ENCODE results near the gene PHAF1. TPM values are rescaled to one million over a fixed set of nuclear protein-coding genes. Genes with fewer than 3 reads are reported as not detected.

Gene PHAF1
- total and polyA plus RNA-seq, 2 of the 13 experiments (the other 11 are each of a cell fraction or from before 2014, with no cell fraction given) = 48.3 to 174 TPM

DNA sequence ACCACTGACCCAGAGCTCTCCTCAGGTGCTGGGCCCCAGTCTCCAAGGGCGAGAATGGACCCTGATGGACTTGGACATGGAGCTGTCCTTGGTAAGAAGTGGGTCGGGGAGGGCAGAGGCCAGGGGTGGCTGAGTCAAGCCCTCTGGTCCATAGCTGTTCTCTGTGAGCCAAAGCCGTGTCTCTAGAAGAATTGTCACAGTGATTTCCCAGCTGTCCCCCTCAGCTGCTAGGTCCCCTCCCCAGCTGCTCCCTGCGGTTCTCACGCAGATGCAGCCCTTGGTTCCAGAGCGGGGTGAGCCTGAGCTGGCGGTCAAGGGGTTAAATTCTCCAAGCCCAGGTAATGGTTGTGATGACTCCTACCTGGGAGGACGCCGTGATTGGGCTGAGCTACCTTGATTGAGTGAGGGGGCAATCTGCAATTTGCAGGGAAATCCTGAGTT is 59.3 kb downstream of the PHAF1 start:
- no TSS peak for BruUV-seq (replicated peaks)
- DNase-seq (ENCODE audit: low spot score) (no peak), FAIRE-seq (no peak), ATAC-seq (no peak)
- ChIA-PET POLR2A (interaction anchor here (3.3 to 3.4 kb wide), 2 partner anchors 9 to 58 kb away, joined by 15 to 54 read pairs; partner anchors contain the start of genes FBXL8, PHAF1 and TRADD), CTCF (ENCODE audit: low intra/inter-chr PET ratio, low total read pairs) (interaction anchor here (1.0 kb wide), 1 partner anchor 15 kb away, joined by 3 read pairs; the partner anchor contains the start of gene MATCAP1)
- Histone ChIP-seq H3K9ac (ENCODE audit: insufficient read depth, low read depth, low read length) (no peak overlapping the region), H3K9me3 (ENCODE audit: low read length) (no peaks in the 10 kb centered on the region), H3K27ac (ENCODE audit: extremely low read length, insufficient read depth, low read length) (no peak overlapping the region), H3K36me3 (replicated peaks in 1 of 2; ENCODE audit: control insufficient read depth in 1 of 2, insufficient read depth in 2 of 2, low read length in 2 of 2) (no peaks in the 10 kb centered on the region), H4K20me1 (ENCODE audit: insufficient read depth, low read length) (no peaks in the 10 kb centered on the region), H3K27me3 (ENCODE audit: control insufficient read depth in 1 of 2, insufficient read depth in 2 of 2, low read length in 2 of 2) (peaks cover 9 to 40% of the 10 kb centered on the region in 2 experiments), H2AFZ (ENCODE audit: low read length) (no peak overlapping the region), H3K4me3 (replicated peaks in 1 of 3; ENCODE audit: insufficient read depth in 1 of 3, low read depth in 2 of 3, low read length in 3 of 3) (peak overlapping the region in 2 of 3 experiments; percentile 67 to 78; a peak in 4 of 6 replicates), H3K4me1 (ENCODE audit: insufficient read depth, low read length) (peaks cover 67% of the 10 kb centered on the region), H3K4me2 (ENCODE audit: low read depth, low read length) (peak overlapping the region; percentile 99), H3K79me2 (ENCODE audit: insufficient read depth, low read length) (no peaks in the 10 kb centered on the region)
- 35% methylated on average over 9 of the region's 9 CpGs for WGBS (ENCODE audit: low lambda C conversion rate)
- in situ Hi-C loops (cut with HindIII; ENCODE audit: extremely low pct_ligation_motif_present, low pct_unique_long_range_greater_than_20kb) = no loop called here
- intact Hi-C loops (cut with micrococcal nuclease; ENCODE audit: unreplicated experiment) = no loop called here
- no peak for TF ChIP-seq GATAD2A (CRISPR knock-in tag; IDR thresholded peaks at IDR 0.05)
- TF ChIP-seq, protein P1, sequence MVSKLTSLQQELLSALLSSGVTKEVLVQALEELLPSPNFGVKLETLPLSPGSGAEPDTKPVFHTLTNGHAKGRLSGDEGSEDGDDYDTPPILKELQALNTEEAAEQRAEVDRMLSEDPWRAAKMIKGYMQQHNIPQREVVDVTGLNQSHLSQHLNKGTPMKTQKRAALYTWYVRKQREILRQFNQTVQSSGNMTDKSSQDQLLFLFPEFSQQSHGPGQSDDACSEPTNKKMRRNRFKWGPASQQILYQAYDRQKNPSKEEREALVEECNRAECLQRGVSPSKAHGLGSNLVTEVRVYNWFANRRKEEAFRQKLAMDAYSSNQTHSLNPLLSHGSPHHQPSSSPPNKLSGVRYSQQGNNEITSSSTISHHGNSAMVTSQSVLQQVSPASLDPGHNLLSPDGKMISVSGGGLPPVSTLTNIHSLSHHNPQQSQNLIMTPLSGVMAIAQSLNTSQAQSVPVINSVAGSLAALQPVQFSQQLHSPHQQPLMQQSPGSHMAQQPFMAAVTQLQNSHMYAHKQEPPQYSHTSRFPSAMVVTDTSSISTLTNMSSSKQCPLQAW (CRISPR knock-in tag; IDR thresholded peaks at IDR 0.05) = 0 out of 2 replicates have a peak, but pooled peaks have one; percentile 31
- TF ChIP-seq ZNF224 (CRISPR knock-in tag; IDR thresholded peaks at IDR 0.05) = no peak; the same call in 1 of the 2 replicates
- TF ChIP-seq NFE2 (CRISPR knock-in tag; IDR thresholded peaks at IDR 0.05) = no peak
- TF ChIP-seq GPN1 (CRISPR knock-in tag; IDR thresholded peaks at IDR 0.05; ENCODE audit: borderline replicate concordance) = no peak
- TF ChIP-seq ZNF589 (CRISPR knock-in tag; conservative IDR thresholded peaks at IDR 0.05) = no peak
- TF ChIP-seq, protein P2, sequence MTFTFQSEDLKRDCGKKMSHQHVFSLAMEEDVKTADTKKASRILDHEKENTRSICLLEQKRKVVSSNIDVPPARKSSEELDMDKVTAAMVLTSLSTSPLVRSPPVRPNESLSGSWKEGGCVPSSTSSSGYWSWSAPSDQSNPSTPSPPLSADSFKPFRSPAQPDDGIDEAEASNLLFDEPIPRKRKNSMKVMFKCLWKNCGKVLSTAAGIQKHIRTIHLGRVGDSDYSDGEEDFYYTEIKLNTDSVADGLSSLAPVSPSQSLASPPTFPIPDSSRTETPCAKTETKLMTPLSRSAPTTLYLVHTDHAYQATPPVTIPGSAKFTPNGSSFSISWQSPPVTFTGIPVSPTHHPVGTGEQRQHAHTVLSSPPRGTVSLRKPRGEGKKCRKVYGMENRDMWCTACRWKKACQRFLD (CRISPR knock-in tag; IDR thresholded peaks at IDR 0.05; ENCODE audit: borderline replicate concordance) = no peak
- no peak for TF ChIP-seq SP1 (IDR thresholded peaks at IDR 0.05)
- TF ChIP-seq SP1 (CRISPR knock-in tag; IDR thresholded peaks at IDR 0.05) = no peak
- peak; percentile 89 for TF ChIP-seq MIER2 (CRISPR knock-in tag; IDR thresholded peaks at IDR 0.05)
- no peak for TF ChIP-seq DR1 (CRISPR knock-in tag; IDR thresholded peaks at IDR 0.05)
- TF ChIP-seq RFX3 (CRISPR knock-in tag; IDR thresholded peaks at IDR 0.05) = no peak
- TF ChIP-seq, protein P3, sequence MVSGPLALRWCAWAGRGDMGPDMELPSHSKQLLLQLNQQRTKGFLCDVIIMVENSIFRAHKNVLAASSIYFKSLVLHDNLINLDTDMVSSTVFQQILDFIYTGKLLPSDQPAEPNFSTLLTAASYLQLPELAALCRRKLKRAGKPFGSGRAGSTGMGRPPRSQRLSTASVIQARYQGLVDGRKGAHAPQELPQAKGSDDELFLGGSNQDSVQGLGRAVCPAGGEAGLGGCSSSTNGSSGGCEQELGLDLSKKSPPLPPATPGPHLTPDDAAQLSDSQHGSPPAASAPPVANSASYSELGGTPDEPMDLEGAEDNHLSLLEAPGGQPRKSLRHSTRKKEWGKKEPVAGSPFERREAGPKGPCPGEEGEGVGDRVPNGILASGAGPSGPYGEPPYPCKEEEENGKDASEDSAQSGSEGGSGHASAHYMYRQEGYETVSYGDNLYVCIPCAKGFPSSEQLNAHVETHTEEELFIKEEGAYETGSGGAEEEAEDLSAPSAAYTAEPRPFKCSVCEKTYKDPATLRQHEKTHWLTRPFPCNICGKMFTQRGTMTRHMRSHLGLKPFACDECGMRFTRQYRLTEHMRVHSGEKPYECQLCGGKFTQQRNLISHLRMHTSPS (CRISPR knock-in tag; IDR thresholded peaks at IDR 0.05; ENCODE audit: low read depth) = 0 out of 2 replicates have a peak, but pooled peaks have one; percentile 43
- peak; percentile 23; the same call in 1 of the 2 replicates for TF ChIP-seq RARA (CRISPR knock-in tag; IDR thresholded peaks at IDR 0.05)
- TF ChIP-seq ZFP82 (CRISPR knock-in tag; IDR thresholded peaks at IDR 0.05; ENCODE audit: borderline replicate concordance) = no peak
- TF ChIP-seq ZNF570 (CRISPR knock-in tag; IDR thresholded peaks at IDR 0.05; ENCODE audit: borderline replicate concordance) = no peak
- TF ChIP-seq, protein P4, sequence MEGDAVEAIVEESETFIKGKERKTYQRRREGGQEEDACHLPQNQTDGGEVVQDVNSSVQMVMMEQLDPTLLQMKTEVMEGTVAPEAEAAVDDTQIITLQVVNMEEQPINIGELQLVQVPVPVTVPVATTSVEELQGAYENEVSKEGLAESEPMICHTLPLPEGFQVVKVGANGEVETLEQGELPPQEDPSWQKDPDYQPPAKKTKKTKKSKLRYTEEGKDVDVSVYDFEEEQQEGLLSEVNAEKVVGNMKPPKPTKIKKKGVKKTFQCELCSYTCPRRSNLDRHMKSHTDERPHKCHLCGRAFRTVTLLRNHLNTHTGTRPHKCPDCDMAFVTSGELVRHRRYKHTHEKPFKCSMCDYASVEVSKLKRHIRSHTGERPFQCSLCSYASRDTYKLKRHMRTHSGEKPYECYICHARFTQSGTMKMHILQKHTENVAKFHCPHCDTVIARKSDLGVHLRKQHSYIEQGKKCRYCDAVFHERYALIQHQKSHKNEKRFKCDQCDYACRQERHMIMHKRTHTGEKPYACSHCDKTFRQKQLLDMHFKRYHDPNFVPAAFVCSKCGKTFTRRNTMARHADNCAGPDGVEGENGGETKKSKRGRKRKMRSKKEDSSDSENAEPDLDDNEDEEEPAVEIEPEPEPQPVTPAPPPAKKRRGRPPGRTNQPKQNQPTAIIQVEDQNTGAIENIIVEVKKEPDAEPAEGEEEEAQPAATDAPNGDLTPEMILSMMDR (CRISPR knock-in tag; IDR thresholded peaks at IDR 0.05) = no peak
- TF ChIP-seq CAMTA2 (CRISPR knock-in tag; IDR thresholded peaks at IDR 0.05; ENCODE audit: borderline replicate concordance) = no peak
- peak; percentile 11; the same call in 1 of the 2 replicates for TF ChIP-seq NFKB2 (CRISPR knock-in tag; IDR thresholded peaks at IDR 0.05; ENCODE audit: borderline replicate concordance)

Measured in HepG2 (cell line).